IMR-90 (cell line): ENCODE measurements around the gene LEMD1. TPM values are rescaled to one million over a fixed set of nuclear protein-coding genes. Genes with fewer than 3 reads are reported as not detected.

Source experiments
- ATAC-seq: fragments of 200-7000 bp; cut with Tn5 transposase; 2 replicates; pipeline ENCODE4 v1.9.1; 2020; ENCODE audit warnings: low read depth, mild to moderate bottlenecking, moderate library complexity
- BruUV-seq: library from RNA; stranded (reverse); fragments of 400-500 nt; replicated peaks from 2 replicates; lab custom pipeline; 2021; lab: Mats Ljungman, UMichigan
- CTCF ChIA-PET: fragments of 300-600 bp; formaldehyde crosslinking; extraction: SDS; loops from one replicate; lab custom pipeline; 2021; ENCODE audit warnings: antibody characterized with exemption; lab: Yijun Ruan, JAX
- POLR2A ChIA-PET: fragments of 300-600 bp; sonication (Branson Sonifier 250); formaldehyde crosslinking; loops from one replicate; lab custom pipeline; 2022; ENCODE audit warnings: antibody characterized with exemption; ENCODE audit not compliant: unreplicated experiment; lab: Charles Lee
- DNase-seq: peaks from one replicate; pipeline ENCODE4 v3.0.0; 2013
- H2AFZ ChIP-seq: replicated peaks from 2 replicates; pipeline ENCODE3; 2013; ENCODE audit warnings: low read length, mild to moderate bottlenecking; ENCODE audit not compliant: poor library complexity
- H2AK5ac ChIP-seq: 2 replicates; pipeline ENCODE4 v1.6.1; 2013; ENCODE audit warnings: low read depth, low read length, inconsistent platforms
- H2AK9ac ChIP-seq: replicated peaks from 2 replicates; pipeline ENCODE3; 2013; ENCODE audit warnings: mild to moderate bottlenecking, low read depth, low read length, moderate library complexity; ENCODE audit not compliant: poor library complexity
- H2BK120ac ChIP-seq: 2 replicates; pipeline ENCODE4 v1.6.1; 2013; ENCODE audit warnings: low read depth, low read length, inconsistent platforms
- H2BK15ac ChIP-seq: 3 replicates; pipeline ENCODE4 v1.6.1; 2013; ENCODE audit warnings: low read depth, low read length, inconsistent platforms
- H2BK20ac ChIP-seq: 2 replicates; pipeline ENCODE4 v1.6.1; 2013; ENCODE audit warnings: low read depth, mild to moderate bottlenecking, inconsistent platforms, low read length, moderate library complexity
- H2BK5ac ChIP-seq: 2 replicates; pipeline ENCODE4 v1.6.1; 2013; ENCODE audit warnings: mild to moderate bottlenecking, low read depth, low read length, inconsistent platforms; ENCODE audit not compliant: poor library complexity, severe bottlenecking
- H3K14ac ChIP-seq: replicated peaks from 2 replicates; pipeline ENCODE4 v1.6.1; 2013; ENCODE audit warnings: low read depth, low read length, inconsistent platforms
- H3K18ac ChIP-seq: 2 replicates; pipeline ENCODE4 v1.6.1; 2013; ENCODE audit warnings: low read depth, low read length, control low read depth
- H3K23ac ChIP-seq: 2 replicates; pipeline ENCODE4 v1.6.1; 2013; ENCODE audit warnings: low read depth, low read length, inconsistent platforms
- H3K27ac ChIP-seq: 2 replicates; pipeline ENCODE4 v1.5.1; 2013; ENCODE audit warnings: mild to moderate bottlenecking, control low read depth, low read length; ENCODE audit not compliant: insufficient read depth
- H3K27me3 ChIP-seq: 2 replicates; pipeline ENCODE4 v1.6.1; 2013; ENCODE audit warnings: low read length; ENCODE audit not compliant: control insufficient read depth, insufficient read depth
- H3K36me3 ChIP-seq: 2 replicates; pipeline ENCODE4 v1.6.1; 2013; ENCODE audit warnings: low read length, mixed read lengths; ENCODE audit not compliant: control insufficient read depth, insufficient read depth
- H3K4ac ChIP-seq: 2 replicates; pipeline ENCODE4 v1.6.1; 2013; ENCODE audit warnings: low read depth, low read length, inconsistent platforms
- H3K4me1 ChIP-seq: 2 replicates; pipeline ENCODE4 v1.6.1; 2013; ENCODE audit warnings: low read length, mixed read lengths; ENCODE audit not compliant: control insufficient read depth, insufficient read depth
- H3K4me2 ChIP-seq: 2 replicates; pipeline ENCODE4 v1.6.1; 2013; ENCODE audit warnings: low read depth, mild to moderate bottlenecking, control low read depth, low read length, moderate library complexity
- H3K4me3 ChIP-seq: 2 replicates; pipeline ENCODE4 v1.5.1; 2013; ENCODE audit warnings: low read depth, mild to moderate bottlenecking, control low read depth, low read length, moderate library complexity; ENCODE audit not compliant: insufficient read depth
- H3K56ac ChIP-seq: 2 replicates; pipeline ENCODE4 v1.6.1; 2013; ENCODE audit warnings: low read length, inconsistent platforms; ENCODE audit not compliant: insufficient read depth; ENCODE audit errors: extremely low read depth
- H3K79me1 ChIP-seq, 2 experiments: 2 replicates each; pipeline ENCODE4 v1.6.1; 2013; ENCODE audit warnings: low read length in 2 of 2, inconsistent platforms in 1 of 2, low read depth in 1 of 2
- H3K9ac ChIP-seq: 2 replicates; pipeline ENCODE4 v1.6.1; 2013; ENCODE audit warnings: low read depth, low read length, control low read depth
- H3K9me1 ChIP-seq: 2 replicates; pipeline ENCODE4 v1.6.1; 2013; ENCODE audit warnings: low read length, inconsistent platforms; ENCODE audit not compliant: insufficient read depth
- H3K9me3 ChIP-seq: 2 replicates; pipeline ENCODE4 v1.6.1; 2013; ENCODE audit warnings: low read length; ENCODE audit not compliant: control insufficient read depth, insufficient read depth
- H4K20me1 ChIP-seq: 2 replicates; pipeline ENCODE4 v1.6.1; 2013; ENCODE audit warnings: low read length, inconsistent platforms; ENCODE audit not compliant: insufficient read depth
- H4K5ac ChIP-seq: 2 replicates; pipeline ENCODE4 v1.6.1; 2013; ENCODE audit warnings: mild to moderate bottlenecking, low read depth, low read length, control low read depth
- H4K8ac ChIP-seq, 2 experiments: 2 replicates each; pipeline ENCODE4 v1.6.1; 2013; ENCODE audit warnings: low read depth in 2 of 2, low read length in 2 of 2, control low read depth in 1 of 2, inconsistent platforms in 1 of 2
- H4K91ac ChIP-seq: 2 replicates; pipeline ENCODE4 v1.6.1; 2013; ENCODE audit warnings: low read depth, low read length, inconsistent platforms; ENCODE audit not compliant: insufficient read depth
- CHD1 ChIP-seq: IDR thresholded peaks from 2 replicates; pipeline ENCODE4 v1.6.1; 2012; ENCODE audit warnings: low read depth, low read length, improper control_type of control experiment
- FOS ChIP-seq: fragments of 150-350 bp; IDR thresholded peaks from 2 replicates; pipeline ENCODE4 v1.6.1; 2016; ENCODE audit warnings: low read depth, low read length
- MAFK ChIP-seq: IDR thresholded peaks from 2 replicates; pipeline ENCODE4 v1.6.1; 2012; ENCODE audit warnings: low read depth, low read length, improper control_type of control experiment
- RCOR1 ChIP-seq: IDR thresholded peaks from 2 replicates; pipeline ENCODE4 v1.6.1; 2012; ENCODE audit warnings: mild to moderate bottlenecking, low read length, improper control_type of control experiment; ENCODE audit not compliant: insufficient replicate concordance
- whole genome bisulfite sequencing, 2 experiments: methylation state at CpG; one replicate each; pipeline versions ENCODE4 v1.1.5 to v1.1.7; 2013; ENCODE audit warnings: missing lambda C conversion rate in 2 of 2; ENCODE audit not compliant: insufficient read length in 1 of 2; ENCODE audit errors: extremely low coverage in 2 of 2; 5-methylcytosine and 5-hydroxymethylcytosine counted together
- dilution Hi-C: fragments of 300-500 bp; cut with HindIII; formaldehyde crosslinking; loops from one replicate; pipeline ENCODE4 v1.14.3; 2018; ENCODE audit warnings: low sequenced_read_pairs; ENCODE audit not compliant: unreplicated experiment
- in situ Hi-C: fragments of 300-500 bp; cut with MboI; formaldehyde crosslinking; loops from 3 replicates; pipeline ENCODE4 v1.14.3; 2019; ENCODE audit warnings: low sequenced_read_pairs, inconsistent platforms, mixed read lengths
- intact Hi-C: fragments of 100-400 bp; cut with micrococcal nuclease; formaldehyde crosslinking; loops from 2 replicates; pipeline ENCODE4 v1.10.0; 2022
- polyA plus RNA-seq, 3 experiments: library from polyadenylated mRNA; depleted of rRNA; stranded (reverse); fragments of >200 nt; gene quantifications; 2 replicates each; pipeline ENCODE4 v1.2.3, GENCODE V29; 2012; ENCODE audit warnings: low replicate concordance in 1 of 3
- total RNA-seq: library from RNA; depleted of rRNA; stranded (reverse); fragments of >200 nt; gene quantifications from 2 replicates; pipeline ENCODE4 v1.2.3, GENCODE V29; 2012
- TF ChIP-seq, protein P1 (sequence below): fragments of 150-350 bp; IDR thresholded peaks from 2 replicates; pipeline ENCODE4 v1.6.1; 2016; ENCODE audit warnings: low read depth, mild to moderate bottlenecking, low read length, moderate library complexity, borderline replicate concordance

The LEMD1 gene
- total and polyA plus RNA-seq, 2 of the 4 experiments (the other 2 are of a cell fraction) = not detected

DNA sequence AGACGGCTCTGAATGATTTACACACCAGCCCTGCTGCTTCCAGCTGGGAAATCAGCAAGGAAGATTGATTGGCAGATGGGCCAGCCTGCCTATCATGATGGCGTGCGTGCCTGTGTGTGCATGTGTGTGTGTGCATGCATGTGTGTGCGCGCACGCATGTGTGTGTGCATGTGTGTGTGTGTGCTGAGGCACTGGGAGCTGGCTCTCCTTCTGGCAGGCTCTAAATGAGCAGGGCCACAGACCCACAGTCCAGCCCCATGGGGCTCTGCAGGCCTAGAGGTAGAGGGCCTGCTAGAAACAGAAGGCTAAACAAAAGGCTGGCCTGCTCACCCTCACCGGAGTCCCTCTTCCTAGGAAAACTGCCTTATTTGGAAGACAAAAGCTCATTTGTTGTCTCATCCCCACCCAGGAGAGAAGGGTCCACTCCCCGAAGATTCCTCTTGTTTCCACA is 71.1 kb downstream of the LEMD1 start:
- Histone ChIP-seq H3K9me1 (no peaks in the 10 kb centered on the region), H3K14ac (no peak overlapping the region), H4K5ac (no peak overlapping the region), H3K9ac (no peak overlapping the region), H3K27ac (no peak overlapping the region), H3K56ac (no peak overlapping the region), H3K18ac (no peak overlapping the region), H3K36me3 (no peaks in the 10 kb centered on the region), H4K20me1 (no peaks in the 10 kb centered on the region), H3K4me1 (no peaks in the 10 kb centered on the region; the same call in 1 of the 2 replicates), H2BK15ac (no peak overlapping the region), H4K91ac (no peak overlapping the region), H2AK9ac (no peak overlapping the region), H2AFZ (no peak overlapping the region), H2BK20ac (no peak overlapping the region), H3K23ac (no peak overlapping the region), H4K8ac (no peak overlapping the region), H3K27me3 (peaks cover 58% of the 10 kb centered on the region), H3K4ac (no peak overlapping the region), H3K79me1 (no peaks in the 10 kb centered on the region), H3K4me2 (no peak overlapping the region), H3K4me3 (no peak overlapping the region), H3K9me3 (no peaks in the 10 kb centered on the region), H2AK5ac (no peak overlapping the region), H2BK5ac (no peak overlapping the region), H2BK120ac (no peak overlapping the region)
- TF ChIP-seq CHD1 (no peak), RCOR1 (no peak), MAFK (no peak), FOS (no peak)
- TF ChIP-seq, protein P1, sequence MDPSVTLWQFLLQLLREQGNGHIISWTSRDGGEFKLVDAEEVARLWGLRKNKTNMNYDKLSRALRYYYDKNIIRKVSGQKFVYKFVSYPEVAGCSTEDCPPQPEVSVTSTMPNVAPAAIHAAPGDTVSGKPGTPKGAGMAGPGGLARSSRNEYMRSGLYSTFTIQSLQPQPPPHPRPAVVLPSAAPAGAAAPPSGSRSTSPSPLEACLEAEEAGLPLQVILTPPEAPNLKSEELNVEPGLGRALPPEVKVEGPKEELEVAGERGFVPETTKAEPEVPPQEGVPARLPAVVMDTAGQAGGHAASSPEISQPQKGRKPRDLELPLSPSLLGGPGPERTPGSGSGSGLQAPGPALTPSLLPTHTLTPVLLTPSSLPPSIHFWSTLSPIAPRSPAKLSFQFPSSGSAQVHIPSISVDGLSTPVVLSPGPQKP = no peak
- WGBS, 2 experiments = no CpG with 5 or more reads among the region's 8 CpGs
- CTCF ChIA-PET = interaction anchor here (1.2 kb wide), 1 partner anchor 80 kb away, joined by 3 read pairs; no protein-coding TSS in a partner anchor
- in situ Hi-C loops (loop anchor here (5.0 kb wide), 1 partner anchor 137 kb away; no protein-coding TSS in a partner anchor), dilution Hi-C loops (no loop called here), intact Hi-C loops (loop anchor here (10.0 kb wide), 1 partner anchor 304 kb away; no protein-coding TSS in a partner anchor)
- POLR2A ChIA-PET = no interaction called here
- DNase-seq (no peak), ATAC-seq (no peak)
- BruUV-seq = no TSS peak
